SH-SY5Y (cell line): ENCODE data around the gene ZACN.

Source experiments
- GATA2 ChIP-seq: IDR thresholded peaks from 2 replicates; pipeline ENCODE4 v1.6.1; 2011; ENCODE audit warnings: mild to moderate bottlenecking, low read depth, low read length
- GATA3 ChIP-seq: IDR thresholded peaks from 2 replicates; pipeline ENCODE4 v1.6.1; 2011; ENCODE audit warnings: low read depth, mild to moderate bottlenecking, low read length, moderate library complexity

GRCh38 chr17:76075364-76076145, 3.4 kb upstream of the ZACN start:
- TF ChIP-seq GATA3 (no peak), GATA2 (no peak)
